K562 (cell line): ENCODE data around the gene KLF17. TPM values are rescaled to one million over a fixed set of nuclear protein-coding genes. Genes with fewer than 3 reads are reported as not detected.

Experiments
- ATAC-seq: fragments of 200-7000 bp; cut with Tn5 transposase; 3 replicates; pipeline ENCODE4 v1.9.1; 2020; ENCODE audit warnings: moderate library complexity
- BruUV-seq: library from RNA; stranded (reverse); fragments of 400-500 nt; replicated peaks from 2 replicates; lab custom pipeline; 2021; lab: Mats Ljungman, UMichigan
- CTCF ChIA-PET: fragments of 300-600 bp; formaldehyde crosslinking; extraction: SDS; loops from one replicate; lab custom pipeline; 2021; ENCODE audit warnings: low intra/inter-chr PET ratio; lab: Yijun Ruan, JAX
- POLR2A ChIA-PET: fragments of 300-600, 350-650 bp; sonication (Branson Sonifier 250); formaldehyde crosslinking; extraction: SDS; loops from one replicate; lab custom pipeline; 2021; ENCODE audit warnings: antibody characterized with exemption, inconsistent platforms; lab: Yijun Ruan, JAX
- DNase-seq, 4 experiments: peaks; one replicate each; pipeline versions ENCODE4 v3.0.0 to v3.0.0-alpha.2; 2011 to 2018; ENCODE audit warnings: low spot score in 3 of 4, mixed read lengths in 3 of 4; ENCODE audit errors: extremely low read depth in 1 of 4
- FAIRE-seq: peaks from 2 replicates; lab custom pipeline; 2011; peaks lifted over from hg19 to GRCh38; lab: Jason Lieb, UNC
- H2AFZ ChIP-seq: 2 replicates; pipeline ENCODE4 v1.6.0; 2011; ENCODE audit warnings: low read depth, low read length, control low read depth, inconsistent platforms
- H3K27ac ChIP-seq: fragments of 200-600 bp; 3 replicates; pipeline ENCODE4 v1.8.0; 2011; ENCODE audit warnings: low read depth, mild to moderate bottlenecking, control low read depth, inconsistent platforms, low read length, moderate library complexity, mixed read lengths; ENCODE audit errors: extremely low read depth
- H3K27me3 ChIP-seq, 2 experiments: fragments of 300-600 bp in 1 of 2; 2 replicates in 1 of 2; 3 replicates in 1 of 2; pipeline versions ENCODE4 v1.6.0 to v1.8.0; 2011; ENCODE audit warnings: inconsistent platforms in 2 of 2, low read length in 2 of 2, mild to moderate bottlenecking in 1 of 2, mixed read lengths in 1 of 2, moderate library complexity in 1 of 2; ENCODE audit not compliant: control insufficient read depth in 2 of 2, insufficient read depth in 2 of 2
- H3K36me3 ChIP-seq: fragments of 300-600 bp; 3 replicates; pipeline ENCODE4 v1.8.0; 2011; ENCODE audit warnings: mild to moderate bottlenecking, low read length, inconsistent platforms; ENCODE audit not compliant: control insufficient read depth, insufficient read depth
- H3K4me1 ChIP-seq, 2 experiments: fragments of 200-600 bp in 1 of 2; replicated peaks in 1 of 2; 2 replicates in 1 of 2; 3 replicates in 1 of 2; pipeline versions ENCODE4 v1.5.1 to v1.8.0; 2011; ENCODE audit warnings: inconsistent platforms in 2 of 2, low read length in 2 of 2, mild to moderate bottlenecking in 1 of 2, mixed read lengths in 1 of 2, moderate library complexity in 1 of 2; ENCODE audit not compliant: control insufficient read depth in 2 of 2, insufficient read depth in 2 of 2
- H3K4me2 ChIP-seq: 2 replicates; pipeline ENCODE4 v1.6.1; 2011; ENCODE audit warnings: low read length, control low read depth, inconsistent platforms, mixed read lengths; ENCODE audit not compliant: insufficient read depth
- H3K4me3 ChIP-seq: fragments of 200-600 bp; sonication (generic), shearing (Covaris generic); 2 replicates; pipeline ENCODE4 v1.5.1; 2016; ENCODE audit warnings: control low read depth, inconsistent platforms
- H3K79me2 ChIP-seq: fragments of 200-600 bp; 3 replicates; pipeline ENCODE4 v1.8.0; 2011; ENCODE audit warnings: low read length, inconsistent platforms; ENCODE audit not compliant: control insufficient read depth, insufficient read depth
- H3K9ac ChIP-seq, 2 experiments: 2 replicates each; pipeline versions ENCODE4 v1.6.0 to v1.6.1; 2011; ENCODE audit warnings: low read depth in 2 of 2, low read length in 2 of 2, control low read depth in 1 of 2, inconsistent platforms in 1 of 2, mild to moderate bottlenecking in 1 of 2, mixed read lengths in 1 of 2; ENCODE audit not compliant: insufficient read depth in 1 of 2
- H3K9me1 ChIP-seq: one replicate; pipeline ENCODE4 v1.6.0; 2011; ENCODE audit warnings: inconsistent platforms, mild to moderate bottlenecking, low read length, moderate library complexity; ENCODE audit not compliant: control insufficient read depth, insufficient read depth
- H3K9me3 ChIP-seq: replicated peaks from 2 replicates; pipeline ENCODE4 v1.5.1; 2011; ENCODE audit warnings: low read depth, low read length, inconsistent platforms; ENCODE audit not compliant: control insufficient read depth, insufficient read depth
- H4K20me1 ChIP-seq: replicated peaks from 2 replicates; pipeline ENCODE4 v1.6.1; 2011; ENCODE audit warnings: low read length, inconsistent platforms, mixed read lengths; ENCODE audit not compliant: control insufficient read depth, insufficient read depth
- ASH1L ChIP-seq: fragments of 450-650 bp; IDR thresholded peaks from 2 replicates; pipeline ENCODE4 v1.6.1; 2018; ENCODE audit warnings: borderline replicate concordance, mild to moderate bottlenecking, low read depth; ENCODE audit not compliant: partially characterized antibody
- CBX5 ChIP-seq: IDR thresholded peaks from 2 replicates; pipeline ENCODE4 v1.6.1; 2014; ENCODE audit warnings: low read depth, borderline replicate concordance
- ILF3 ChIP-seq: fragments of 450-650 bp; IDR thresholded peaks from 2 replicates; pipeline ENCODE4 v1.6.1; 2018; ENCODE audit warnings: antibody characterized with exemption, mild to moderate bottlenecking, moderate library complexity, borderline replicate concordance
- MXI1 ChIP-seq: IDR thresholded peaks from 2 replicates; pipeline ENCODE4 v1.6.1; 2011; ENCODE audit warnings: low read depth, mild to moderate bottlenecking, improper control_type of control experiment, low read length
- NCOA1 ChIP-seq: fragments of 450-650 bp; IDR thresholded peaks from 2 replicates; pipeline ENCODE4 v1.6.1; 2016; ENCODE audit warnings: low read depth
- NFXL1 ChIP-seq: fragments of 450-650 bp; formaldehyde crosslinking; IDR thresholded peaks from 2 replicates; pipeline ENCODE4 v1.4.0; 2021; ENCODE audit warnings: mild to moderate bottlenecking
- RBBP5 ChIP-seq: fragments of 200-600 bp; sonication (generic); IDR thresholded peaks from 2 replicates; pipeline ENCODE4 v1.6.1; 2012; ENCODE audit warnings: borderline replicate concordance, mild to moderate bottlenecking, low read length, control low read depth, inconsistent platforms; ENCODE audit not compliant: insufficient read depth, poor library complexity, severe bottlenecking
- TEAD1 ChIP-seq, 2 experiments: fragments of 450-650 bp in 1 of 2; sonication (generic) in 1 of 2; formaldehyde crosslinking; IDR thresholded peaks; 2 replicates each; pipeline versions ENCODE4 v1.4.0 to v1.8.0; 2020 to 2022; ENCODE audit warnings: mild to moderate bottlenecking in 2 of 2, missing genetic modification reagents in 1 of 2
- ZBTB7A ChIP-seq: IDR thresholded peaks from 2 replicates; pipeline ENCODE4 v1.6.1; 2011; ENCODE audit warnings: low read depth, mild to moderate bottlenecking, low read length, moderate library complexity, borderline replicate concordance; ENCODE audit not compliant: control insufficient read depth
- WGBS: fragments of 100-300 bp; shearing (Covaris generic); methylation state at CpG from one replicate; pipeline ENCODE4 v1.1.6; 2016; ENCODE audit warnings: low coverage, mixed read lengths; ENCODE audit not compliant: insufficient coverage; ENCODE audit errors: missing lambda C conversion rate; 5-methylcytosine and 5-hydroxymethylcytosine counted together
- in situ Hi-C: fragments of 300-500 bp; cut with MboI; formaldehyde crosslinking; loops from 4 replicates; pipeline ENCODE4 v1.15.0; 2018; ENCODE audit warnings: inconsistent platforms, mixed read lengths
- intact Hi-C: fragments of 100-400 bp; cut with micrococcal nuclease; formaldehyde crosslinking; loops from 2 replicates; pipeline ENCODE4 v1.14.2; 2022
- polyA plus RNA-seq, 8 experiments: library from polyadenylated mRNA; depleted of rRNA in 4 of 8; stranded (reverse) in 5 of 8; unstranded in 3 of 8; fragments of >200 nt; fragmentation: Nextera tagmentation in 2 of 8; fragmentation: Illumina TruSeq in 1 of 8; extraction: Ambion mirVana in 2 of 8; extraction: Trizol in 1 of 8; gene quantifications; 2 replicates each; pipeline versions ENCODE4 v1.2.1 to v1.2.3, GENCODE V29; 2011 to 2014; ENCODE audit warnings: inconsistent platforms in 1 of 8, missing spikeins in 1 of 8
- total RNA-seq, 7 experiments: library from RNA; depleted of rRNA in 6 of 7; stranded (reverse); fragments of >200 nt in 6 of 7; fragmentation: Illumina TruSeq in 2 of 7; extraction: Trizol in 2 of 7; gene quantifications; 2 replicates each; pipeline versions ENCODE4 v1.2.1 to v1.2.3, GENCODE V29; 2011 to 2021; ENCODE audit warnings: low replicate concordance in 1 of 7

KLF17 gene
- total and polyA plus RNA-seq, 9 of the 15 experiments (the other 6 are each of a cell fraction or from before 2014, with no cell fraction given): 0.01 to 0.24 (median 0.13) TPM; not detected in 6

- no peak for ATAC-seq
- in situ Hi-C loops: no loop called here
- TF ChIP-seq RBBP5 (no peak), TEAD1 (CRISPR knock-in tag; IDR thresholded peaks at IDR 0.05) (no peak), ILF3 (no peak), NCOA1 (no peak), CBX5 (no peak), ZBTB7A (no peak), NFXL1 (CRISPR knock-in tag) (no peak), ASH1L (no peak), MXI1 (no peak)
- TF ChIP-seq, all 486 proteins: peak for 0
- no peaks in the 10 kb centered on the region for H3K9me3 ChIP-seq
- no peak overlapping the region for H3K4me3 ChIP-seq
- no peaks in the 10 kb centered on the region for H3K9me1 ChIP-seq
- BruUV-seq: no TSS peak
- FAIRE-seq (no peak), DNase-seq (no peak)
- no peak overlapping the region for H3K4me2 ChIP-seq
- intact Hi-C loops: no loop called here
- no peaks in the 10 kb centered on the region; a peak in 1 of 5 replicates for H3K4me1 ChIP-seq
- no peak overlapping the region for H3K9ac ChIP-seq
- WGBS: 0% methylated on average over 3 of the region's 3 CpGs
- H2AFZ ChIP-seq: no peak overlapping the region
- ChIA-PET CTCF (no interaction called here), POLR2A (no interaction called here)
- no peaks in the 10 kb centered on the region for H3K79me2 ChIP-seq
- H3K27ac ChIP-seq: no peak overlapping the region
- peaks cover 45 to 63% of the 10 kb centered on the region in 2 experiments for H3K27me3 ChIP-seq
- no peaks in the 10 kb centered on the region for H3K36me3 ChIP-seq
- no peaks in the 10 kb centered on the region; the same call in 1 of the 2 replicates for H4K20me1 ChIP-seq
Measured at GRCh38 chr1:44131411-44131810, 12.8 kb downstream of the KLF17 start.
